ENCODE data around the gene H6PD. TPM values are rescaled to one million over a fixed set of nuclear protein-coding genes. Genes with fewer than 3 reads are reported as not detected.

H6PD gene
- total and polyA plus RNA-seq, 7 donors: 5.8 to 56.8 (median 23.4) TPM

GRCh38 chr1:9294405-9294773 lies 59.8 kb downstream of the H6PD start:
- Histone ChIP-seq H3K9me3 (no peaks in the 10 kb centered on the region), H3K27ac (peak overlapping the region; percentile 43), H3K27me3 (ENCODE audit: insufficient read depth in 3 of 3, low read length in 2 of 3) (no peaks in the 10 kb centered on the region), H3K36me3 (ENCODE audit: insufficient read depth in 1 of 2, low read depth in 1 of 2) (no peaks in the 10 kb centered on the region), H3K4me3 (peak overlapping the region; percentile 93), H3K4me1 (peaks cover 46% of the 10 kb centered on the region)
- DNase-seq (peak in 1 of 2 donors; percentile 54), ATAC-seq (peak; percentile 2 to 33 (median 10))
- intact Hi-C loops (cut with DNase I): loop anchor here in 1 of 2 donors (5.0 kb wide), 1 partner anchor 283 kb away; no protein-coding TSS in a partner anchor
- WGBS, 3 donors: 45 to 65% (median 56%) methylated on average over 6 of the region's 6 CpGs
- TF ChIP-seq CTCF (IDR thresholded peaks at IDR 0.05): no peak

GRCh38 chr1:9294910-9295636 lies 60.5 kb downstream of the H6PD start:
- H3K27ac ChIP-seq: peak overlapping the region; percentile 43
- H3K27me3 ChIP-seq (ENCODE audit: insufficient read depth in 3 of 3, low read length in 2 of 3): no peaks in the 10 kb centered on the region
- H3K9me3 ChIP-seq: no peaks in the 10 kb centered on the region
- intact Hi-C loops (cut with DNase I): loop anchor here in 1 of 2 donors (5.0 kb wide), 1 partner anchor 282 kb away; no protein-coding TSS in a partner anchor
- peak; percentile 52 to 76 for DNase-seq
- peaks cover 43% of the 10 kb centered on the region for H3K4me1 ChIP-seq
- WGBS, 3 donors: 65 to 73% (median 67%) methylated on average over 10 of the region's 10 CpGs
- no peaks in the 10 kb centered on the region for H3K36me3 ChIP-seq (ENCODE audit: insufficient read depth in 1 of 2, low read depth in 1 of 2)
- peak in 1 of 4 donors; percentile 13 for ATAC-seq
- H3K4me3 ChIP-seq: peak overlapping the region; percentile 93
- TF ChIP-seq CTCF (IDR thresholded peaks at IDR 0.05): no peak

- Histone ChIP-seq H3K9me3 (no peaks in the 10 kb centered on the region), H3K27ac (no peak overlapping the region), H3K27me3 (ENCODE audit: insufficient read depth in 3 of 3, low read length in 2 of 3) (no peaks in the 10 kb centered on the region), H3K4me3 (peak overlapping the region; percentile 93), H3K4me1 (peaks cover 46% of the 10 kb centered on the region), H3K36me3 (ENCODE audit: insufficient read depth in 1 of 2, low read depth in 1 of 2) (no peaks in the 10 kb centered on the region)
- DNase-seq (peak in 1 of 2 donors; percentile 35), ATAC-seq (no peak)
- intact Hi-C loops (cut with DNase I): no loop called here
- 80 to 91% (median 84%) methylated on average over 9 of the region's 9 CpGs for WGBS, 3 donors
- TF ChIP-seq CTCF (IDR thresholded peaks at IDR 0.05): no peak
Observed at GRCh38 chr1:9295884-9296283, 61.3 kb downstream of the H6PD start.

GRCh38 chr1:9296850-9297249 lies 62.3 kb downstream of the H6PD start:
- ATAC-seq (no peak), DNase-seq (peak; percentile 63 to 81)
- Histone ChIP-seq H3K27me3 (ENCODE audit: insufficient read depth in 3 of 3, low read length in 2 of 3) (no peaks in the 10 kb centered on the region), H3K4me3 (no peak overlapping the region), H3K27ac (no peak overlapping the region), H3K4me1 (peaks cover 50% of the 10 kb centered on the region), H3K9me3 (no peaks in the 10 kb centered on the region), H3K36me3 (ENCODE audit: insufficient read depth in 1 of 2, low read depth in 1 of 2) (peaks cover 0 to 3% of the 10 kb centered on the region in 2 donors)
- intact Hi-C loops (cut with DNase I): no loop called here
- TF ChIP-seq CTCF (IDR thresholded peaks at IDR 0.05): no peak
- WGBS, 3 donors: 85 to 89% (median 86%) methylated on average over 6 of the region's 6 CpGs
